ENCODE data around the gene GIMAP6.
"Not testable (repeated sequence)": the region's sequence is repeated elsewhere in the genome, so short reads cannot be mapped to it uniquely, and the experiment has no call there.

Gene GIMAP6

GRCh38 chr7:150631866-150632864 is at the start of gene GIMAP6:
TSS of gene GIMAP6 (minus strand) at chr7:150632385. CDS start at chr7:150630142, 2,243 bp downstream.
- DNase-seq, result no peak
- no peak for TF ChIP-seq GATA1 (IDR thresholded peaks at IDR 0.05; ENCODE audit: low read depth, low read length)
- TF ChIP-seq POLR2A (IDR thresholded peaks at IDR 0.05; ENCODE audit: low read length), result no peak

GRCh38 chr7:150680364-150680763 is 48.2 kb upstream of the GIMAP6 start:
- DNase-seq, result not testable (repeated sequence)

DNA sequence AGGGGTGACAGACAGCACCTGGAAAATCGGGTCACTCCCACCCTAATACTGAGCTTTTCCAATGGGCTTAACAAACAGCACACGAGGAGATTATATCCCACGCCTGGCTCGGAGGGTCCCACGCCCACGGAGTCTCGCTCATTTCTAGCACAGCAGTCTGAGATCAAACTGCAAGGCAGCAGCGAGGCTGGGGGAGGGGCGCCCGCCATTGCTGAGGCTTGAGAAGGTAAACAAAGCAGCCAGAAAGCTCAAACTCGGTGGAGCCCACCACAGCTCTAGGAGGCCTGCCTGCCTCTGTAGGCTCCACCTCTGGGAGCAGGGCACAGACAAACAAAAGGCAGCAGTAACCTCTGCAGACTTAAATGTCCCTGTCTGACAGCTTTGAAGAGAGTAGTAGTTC is 46.4 kb upstream of the GIMAP6 start:
- not testable (repeated sequence) for DNase-seq

DNA sequence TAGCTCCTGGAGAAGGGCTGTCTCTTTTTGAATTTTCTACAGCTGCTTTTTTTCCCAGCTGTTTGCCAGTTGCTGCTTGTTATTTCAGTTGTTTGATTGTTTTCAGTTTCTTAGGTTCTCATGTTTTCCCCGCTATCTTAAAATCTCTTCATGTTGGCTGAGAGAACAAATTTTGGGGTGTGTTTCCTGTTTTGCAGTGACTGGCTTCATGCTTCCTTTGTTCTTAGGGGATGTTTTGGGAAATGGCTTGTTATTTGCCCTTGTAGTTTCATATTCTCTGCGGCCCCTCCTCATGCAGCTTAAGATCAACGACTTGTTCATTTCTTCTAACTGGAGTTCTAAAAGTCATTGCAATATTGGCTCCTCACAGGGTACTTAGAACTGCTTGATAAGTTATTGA is 44.7 kb upstream of the GIMAP6 start:
- not testable (repeated sequence) for DNase-seq

DNA sequence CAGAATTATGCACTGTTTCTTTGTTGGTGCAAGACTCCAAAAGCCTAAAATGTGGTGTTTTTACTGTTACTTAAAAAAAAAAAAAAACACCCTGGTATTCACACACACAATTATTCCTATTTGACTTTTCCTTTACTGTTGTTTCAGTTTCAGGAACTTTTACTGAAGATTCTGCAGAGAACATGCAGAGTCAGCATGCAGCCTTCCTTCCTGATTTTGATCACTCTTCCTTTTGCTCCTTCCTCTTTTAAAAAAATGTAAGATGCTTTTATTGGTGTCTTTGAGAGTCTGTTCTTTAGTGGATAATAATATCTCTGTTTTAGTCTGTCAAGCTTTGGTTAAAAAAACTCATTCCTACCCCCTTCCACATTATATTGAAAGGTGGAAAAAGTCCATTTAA is 44.1 kb upstream of the GIMAP6 start:
- DNase-seq, result not testable (repeated sequence)

DNA sequence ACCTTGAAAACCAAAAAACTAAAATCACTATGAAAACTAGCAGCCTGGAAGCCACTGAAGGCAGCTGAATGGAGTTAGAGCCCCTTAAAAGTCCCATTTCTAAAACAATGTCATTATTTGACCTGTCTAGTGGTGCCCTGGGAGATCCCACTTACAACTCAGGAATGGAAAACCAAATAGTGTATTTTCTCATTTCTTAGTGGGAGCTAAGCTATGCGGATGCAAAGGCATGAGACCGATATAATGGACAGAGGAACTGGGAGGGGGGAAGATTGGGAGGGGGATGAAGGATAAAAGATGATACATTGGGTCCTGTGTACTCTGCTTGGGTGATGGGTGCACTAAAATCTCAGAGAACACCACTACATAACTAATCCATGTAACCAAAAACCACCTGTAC is 43.5 kb upstream of the GIMAP6 start:
- TF ChIP-seq GATA1 (IDR thresholded peaks at IDR 0.05; ENCODE audit: low read depth, low read length) (no peak), POLR2A (IDR thresholded peaks at IDR 0.05; ENCODE audit: low read length) (no peak)
- no peak for DNase-seq

- DNase-seq, result not testable (repeated sequence)
These were observed 39.8 kb upstream of the GIMAP6 start for GRCh38 chr7:150671798-150672585.

DNA sequence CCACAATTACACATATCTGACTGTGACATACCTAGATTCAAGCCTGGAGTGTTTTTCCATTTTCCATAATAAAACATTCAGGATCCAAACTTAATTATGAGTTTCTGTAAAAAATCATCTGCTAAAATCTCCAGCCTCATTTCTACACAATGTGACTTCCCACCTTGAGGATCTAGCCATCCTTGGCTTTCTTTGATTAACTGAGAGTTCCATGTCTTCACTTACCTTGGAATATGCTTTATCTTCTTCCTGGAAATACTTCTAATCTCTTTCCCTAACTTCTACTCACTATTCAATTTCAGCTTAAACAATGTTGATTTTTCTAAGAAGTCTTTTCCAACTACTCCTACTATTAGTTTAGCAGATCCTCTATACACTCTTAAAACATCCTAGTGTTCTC is 36.8 kb upstream of the GIMAP6 start:
- DNase-seq, result no peak
- no peak for TF ChIP-seq GATA1 (IDR thresholded peaks at IDR 0.05; ENCODE audit: low read depth, low read length)
- no peak for TF ChIP-seq POLR2A (IDR thresholded peaks at IDR 0.05; ENCODE audit: low read length)

GRCh38 chr7:150668472-150668911 is 36.3 kb upstream of the GIMAP6 start:
- DNase-seq, result no peak
- TF ChIP-seq GATA1 (IDR thresholded peaks at IDR 0.05; ENCODE audit: low read depth, low read length) (no peak), POLR2A (IDR thresholded peaks at IDR 0.05; ENCODE audit: low read length) (no peak)

- TF ChIP-seq GATA1 (IDR thresholded peaks at IDR 0.05; ENCODE audit: low read depth, low read length), result no peak
- no peak for TF ChIP-seq POLR2A (IDR thresholded peaks at IDR 0.05; ENCODE audit: low read length)
- DNase-seq, result no peak
These were observed 34.2 kb upstream of the GIMAP6 start for GRCh38 chr7:150666412-150666811.

DNA sequence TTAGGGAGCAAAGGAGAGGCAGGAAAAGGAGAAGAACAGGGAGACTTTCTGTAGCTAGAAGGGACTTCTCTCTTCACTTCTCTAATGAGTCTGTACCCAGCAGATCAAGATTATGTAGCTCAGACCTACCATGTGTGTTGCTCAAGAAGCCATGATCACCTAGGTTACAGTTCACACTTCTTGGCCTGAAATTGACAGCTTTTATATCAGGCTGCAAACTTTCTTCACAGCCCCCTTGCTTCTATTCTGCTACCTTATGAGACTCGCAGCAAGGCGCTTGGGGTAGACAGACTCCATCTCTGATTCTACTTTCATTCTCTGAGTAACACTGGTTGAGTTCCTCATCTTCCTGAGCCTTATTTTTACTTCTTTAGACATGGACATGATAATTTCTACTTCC is 33.7 kb upstream of the GIMAP6 start:
- no peak for DNase-seq
- TF ChIP-seq POLR2A (IDR thresholded peaks at IDR 0.05; ENCODE audit: low read length) (no peak), GATA1 (IDR thresholded peaks at IDR 0.05; ENCODE audit: low read depth, low read length) (no peak)

DNA sequence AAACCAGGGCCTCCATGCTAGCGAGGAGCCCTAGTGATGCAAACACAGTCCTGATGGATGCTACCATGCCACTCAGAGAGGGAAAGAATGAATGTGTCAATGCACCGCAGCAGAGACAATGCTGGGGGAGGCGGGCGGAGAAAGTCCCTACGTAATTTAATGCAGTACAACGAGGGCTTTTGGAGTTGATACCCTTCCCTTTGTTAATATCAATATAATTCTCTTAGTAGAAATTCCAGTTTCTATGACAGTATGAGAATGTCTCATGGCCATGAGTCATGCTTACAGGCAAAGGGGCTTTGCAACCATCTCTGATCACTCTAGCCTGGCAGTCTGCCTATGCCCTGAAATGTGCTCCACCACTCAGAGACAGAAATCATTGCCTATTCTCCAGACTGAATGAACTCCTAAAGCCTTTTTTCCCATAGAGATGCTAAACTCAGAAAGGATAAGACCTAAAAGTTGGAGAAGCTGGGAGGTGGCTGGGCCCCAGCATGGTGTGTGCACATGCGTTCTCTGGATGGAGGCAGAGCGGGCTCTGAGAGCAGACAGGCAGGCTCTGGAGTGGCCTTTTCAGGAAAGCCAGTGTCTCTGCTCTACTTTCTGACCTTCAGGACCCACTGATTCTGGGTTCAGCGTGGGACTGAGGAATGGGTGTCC is 33.0 kb upstream of the GIMAP6 start:
- DNase-seq, result no peak
- no peak for TF ChIP-seq GATA1 (IDR thresholded peaks at IDR 0.05; ENCODE audit: low read depth, low read length)

GRCh38 chr7:150663802-150664494 is 31.8 kb upstream of the GIMAP6 start:
- no peak for DNase-seq
- TF ChIP-seq POLR2A (IDR thresholded peaks at IDR 0.05; ENCODE audit: low read length) (no peak), GATA1 (IDR thresholded peaks at IDR 0.05; ENCODE audit: low read depth, low read length) (no peak)

- not testable (repeated sequence) for DNase-seq
These were observed 30.6 kb upstream of the GIMAP6 start for GRCh38 chr7:150662821-150663220.

Data from erythroblast (primary cell).